ENCODE data around the gene TBL1XR1.

TBL1XR1 gene

GRCh38 chr3:176987901-176988650 is 209.2 kb downstream of the TBL1XR1 start:
- no peak for TF ChIP-seq CTCF (IDR thresholded peaks at IDR 0.05; ENCODE audit: low read depth, low read length, missing control alignments)
- in situ Hi-C loops (cut with HindIII; ENCODE audit: low sequenced_read_pairs), result no loop called here

GRCh38 chr3:176978441-176978840 is 218.8 kb downstream of the TBL1XR1 start:
- no peak overlapping the region for H3K4me3 ChIP-seq (ENCODE audit: low read depth, low read length)
- in situ Hi-C loops (cut with HindIII; ENCODE audit: low sequenced_read_pairs), result no loop called here
- DNase-seq (ENCODE audit: low read depth), result no peak
- no peak for TF ChIP-seq CTCF (IDR thresholded peaks at IDR 0.05; ENCODE audit: low read depth, low read length, missing control alignments)

More at GRCh38 chr3:176987901-176988650, 209.2 kb downstream of the TBL1XR1 start:
- no peak overlapping the region for H3K4me3 ChIP-seq (ENCODE audit: low read depth, low read length)
- DNase-seq (ENCODE audit: low read depth), result no peak

GRCh38 chr3:176977331-176977730 is 220.0 kb downstream of the TBL1XR1 start:
- no peak for DNase-seq (ENCODE audit: low read depth)
- no peak for TF ChIP-seq CTCF (IDR thresholded peaks at IDR 0.05; ENCODE audit: low read depth, low read length, missing control alignments)
- H3K4me3 ChIP-seq (ENCODE audit: low read depth, low read length), result no peak overlapping the region
- in situ Hi-C loops (cut with HindIII; ENCODE audit: low sequenced_read_pairs), result no loop called here

- H3K4me3 ChIP-seq (ENCODE audit: low read depth, low read length), result no peak overlapping the region
- in situ Hi-C loops (cut with HindIII; ENCODE audit: low sequenced_read_pairs), result no loop called here
- no peak for TF ChIP-seq CTCF (IDR thresholded peaks at IDR 0.05; ENCODE audit: low read depth, low read length, missing control alignments)
Observed at GRCh38 chr3:176976586-176976985, 220.7 kb downstream of the TBL1XR1 start.

GRCh38 chr3:176974279-176974678 is 223.0 kb downstream of the TBL1XR1 start:
- in situ Hi-C loops (cut with HindIII; ENCODE audit: low sequenced_read_pairs), result no loop called here
- no peak overlapping the region for H3K4me3 ChIP-seq (ENCODE audit: low read depth, low read length)
- no peak for TF ChIP-seq CTCF (IDR thresholded peaks at IDR 0.05; ENCODE audit: low read depth, low read length, missing control alignments)
- no peak for DNase-seq (ENCODE audit: low read depth)

More at GRCh38 chr3:176976586-176976985, 220.7 kb downstream of the TBL1XR1 start:
- DNase-seq (ENCODE audit: low read depth), result no peak

- H3K4me3 ChIP-seq (ENCODE audit: low read depth, low read length), result no peak overlapping the region
- DNase-seq (ENCODE audit: low read depth), result no peak
- in situ Hi-C loops (cut with HindIII; ENCODE audit: low sequenced_read_pairs), result no loop called here
- no peak for TF ChIP-seq CTCF (IDR thresholded peaks at IDR 0.05; ENCODE audit: low read depth, low read length, missing control alignments)
Observed at GRCh38 chr3:176971613-176972174, 225.6 kb downstream of the TBL1XR1 start.
